Osteoblast (primary cell): Measurements from ENCODE around the gene DEAF1. TPM values are rescaled to one million over a fixed set of nuclear protein-coding genes. Genes with fewer than 3 reads are reported as not detected.

Experiments used
- DNase-seq: peaks from one replicate; pipeline ENCODE4 v3.0.0; 2011; ENCODE audit warnings: low spot score, mixed read lengths; ENCODE audit not compliant: insufficient read length; ENCODE audit errors: missing footprints
- H2AFZ ChIP-seq: 2 replicates; pipeline ENCODE4 v1.6.0; 2011; ENCODE audit warnings: mild to moderate bottlenecking, low read length
- H3K27ac ChIP-seq: 2 replicates; pipeline ENCODE4 v1.5.1; 2011; ENCODE audit warnings: mild to moderate bottlenecking, low read depth, low read length, moderate library complexity
- H3K27me3 ChIP-seq: 2 replicates; pipeline ENCODE4 v1.6.0; 2012; ENCODE audit warnings: mild to moderate bottlenecking, control low read depth, inconsistent platforms, low read length, moderate library complexity; ENCODE audit not compliant: insufficient read depth
- H3K36me3 ChIP-seq: 2 replicates; pipeline ENCODE4 v1.5.1; 2011; ENCODE audit warnings: mild to moderate bottlenecking, low read length, control low read depth, moderate library complexity; ENCODE audit not compliant: insufficient read depth
- H3K4me1 ChIP-seq: 2 replicates; pipeline ENCODE4 v1.5.1; 2011; ENCODE audit warnings: mild to moderate bottlenecking, low read length, control low read depth, moderate library complexity; ENCODE audit not compliant: insufficient read depth
- H3K4me2 ChIP-seq: 2 replicates; pipeline ENCODE4 v1.6.0; 2011; ENCODE audit warnings: mild to moderate bottlenecking, low read length; ENCODE audit not compliant: insufficient read depth
- H3K4me3 ChIP-seq: fragments of 200-600 bp; sonication (generic); 3 replicates; pipeline ENCODE4 v1.5.1; 2012; ENCODE audit warnings: mild to moderate bottlenecking, low read length, inconsistent platforms; ENCODE audit not compliant: insufficient read depth
- H3K79me2 ChIP-seq: 2 replicates; pipeline ENCODE4 v1.6.0; 2012; ENCODE audit warnings: mild to moderate bottlenecking, low read length, control low read depth, inconsistent platforms; ENCODE audit not compliant: insufficient read depth
- H3K9me3 ChIP-seq: 2 replicates; pipeline ENCODE4 v1.5.1; 2011; ENCODE audit warnings: low read depth, low read length, control low read depth
- H4K20me1 ChIP-seq: 2 replicates; pipeline ENCODE4 v1.6.0; 2012; ENCODE audit warnings: mild to moderate bottlenecking, low read length, control low read depth; ENCODE audit not compliant: insufficient read depth
- CTCF ChIP-seq: IDR thresholded peaks from 2 replicates; pipeline ENCODE4 v1.5.1; 2011; ENCODE audit warnings: mild to moderate bottlenecking, low read depth, low read length, moderate library complexity; ENCODE audit errors: extremely low read depth
- total RNA-seq: library from RNA; depleted of rRNA; stranded (reverse); fragments of >200 nt; gene quantifications from 2 replicates; pipeline ENCODE4 v1.2.3, GENCODE V29; 2012

DEAF1 gene
- total RNA-seq, 1 donor: 44.2 TPM

DNA sequence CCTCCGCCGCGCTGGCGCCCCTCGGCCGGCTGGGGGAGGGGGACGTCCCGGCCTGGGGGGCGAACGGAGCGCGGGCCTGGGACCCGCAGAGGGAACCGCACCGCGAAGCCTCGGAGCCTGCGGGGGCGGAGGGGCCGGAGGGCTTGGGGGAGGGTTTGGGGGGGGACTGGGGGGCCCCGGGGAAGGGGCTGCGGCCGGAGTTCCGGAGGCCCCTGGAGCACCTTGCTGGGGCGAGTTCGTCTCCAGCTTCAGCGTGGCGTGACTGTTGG, 67.8 kb downstream of the DEAF1 start:
- Histone ChIP-seq H3K4me1 (peaks cover 15% of the 10 kb centered on the region), H3K4me2 (no peak overlapping the region), H3K79me2 (no peaks in the 10 kb centered on the region), H3K4me3 (no peak overlapping the region), H3K36me3 (no peaks in the 10 kb centered on the region), H3K27ac (no peak overlapping the region), H4K20me1 (peaks cover 3% of the 10 kb centered on the region), H3K27me3 (no peaks in the 10 kb centered on the region), H2AFZ (no peak overlapping the region), H3K9me3 (no peaks in the 10 kb centered on the region)
- TF ChIP-seq CTCF: no peak
- no peak for DNase-seq

- no peak within 1 kb of the TSS for H3K4me3 ChIP-seq
- no peak for TF ChIP-seq CTCF
Observed at GRCh38 chr11:626475-627307, 68.3 kb downstream of the DEAF1 start, which contains the start of gene SCT. SCT (minus strand) TSS chr11:627181; CDS start chr11:627143, 38 bp downstream.

GRCh38 chr11:625636-626268, 69.3 kb downstream of the DEAF1 start:
- H2AFZ ChIP-seq: no peak overlapping the region
- no peak for TF ChIP-seq CTCF
- H3K4me3 ChIP-seq: no peak overlapping the region
- H3K27ac ChIP-seq: no peak overlapping the region
- no peaks in the 10 kb centered on the region for H3K27me3 ChIP-seq
- no peaks in the 10 kb centered on the region for H3K36me3 ChIP-seq
- H3K79me2 ChIP-seq: no peaks in the 10 kb centered on the region
- no peak for DNase-seq
- no peak overlapping the region for H3K4me2 ChIP-seq
- peaks cover 15% of the 10 kb centered on the region for H3K4me1 ChIP-seq
- no peaks in the 10 kb centered on the region for H3K9me3 ChIP-seq
- peaks cover 6% of the 10 kb centered on the region for H4K20me1 ChIP-seq

More at GRCh38 chr11:626475-627307, 68.3 kb downstream of the DEAF1 start, which contains the start of gene SCT:
- H3K9me3 ChIP-seq: no peaks in the 10 kb centered on the region
- no peak within 1 kb of the TSS for H3K27ac ChIP-seq
- no peak within 1 kb of the TSS for H2AFZ ChIP-seq
- H3K27me3 ChIP-seq: no peaks in the 10 kb centered on the region
- no peak for DNase-seq
- no peaks in the 10 kb centered on the region for H3K79me2 ChIP-seq
- H3K36me3 ChIP-seq: no peaks in the 10 kb centered on the region
- peaks cover 3% of the 10 kb centered on the region for H4K20me1 ChIP-seq
- H3K4me2 ChIP-seq: no peak within 1 kb of the TSS
- peaks cover 15% of the 10 kb centered on the region for H3K4me1 ChIP-seq
